ENCODE results near the gene CDC14B. TPM values are rescaled to one million over a fixed set of nuclear protein-coding genes. Genes with fewer than 3 reads are reported as not detected.

The CDC14B gene
- total RNA-seq, 6 experiments from 2014 or later = 13.7 to 38.0 (median 25.7) TPM

DNA sequence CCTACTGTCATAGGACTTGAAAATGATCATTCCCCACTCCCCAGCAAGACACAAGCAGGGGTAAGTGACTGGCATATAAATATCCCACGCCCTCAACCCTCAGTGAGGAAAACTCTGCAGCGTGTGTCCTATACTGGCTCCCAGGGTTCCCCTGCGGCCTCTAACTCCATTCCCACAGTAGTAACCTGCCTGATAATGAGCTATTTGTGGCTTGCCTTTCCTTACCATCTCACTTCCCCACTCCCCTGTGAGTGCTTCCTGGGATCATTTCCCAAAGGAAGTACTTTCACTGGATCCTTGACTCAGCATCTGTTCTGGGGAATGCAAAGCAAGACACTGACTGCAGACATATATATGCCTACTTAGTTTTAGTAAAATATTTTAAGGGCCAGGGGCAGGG, 14.3 kb downstream of the CDC14B start:
- ATAC-seq (no peak), DNase-seq (no peak)
- intact Hi-C loops (cut with DNase I) = no loop called here
- no peak overlapping the region for H3K4me3 ChIP-seq
- no peaks in the 10 kb centered on the region for H3K9me3 ChIP-seq
- no peaks in the 10 kb centered on the region for H3K27me3 ChIP-seq
- peak overlapping the region in 1 of 3 donors; percentile 67 for H3K27ac ChIP-seq
- H3K36me3 ChIP-seq = no peaks in the 10 kb centered on the region
- WGBS (ENCODE audit: insufficient coverage, low coverage, low lambda C conversion rate, missing lambda C conversion rate) = 83% methylated on average over 2 of the region's 3 CpGs
- H3K4me1 ChIP-seq = peaks cover 0 to 16% (median 3%) of the 10 kb centered on the region in 4 donors
- no peak for TF ChIP-seq CTCF (IDR thresholded peaks at IDR 0.05)
- TF ChIP-seq POLR2A (IDR thresholded peaks at IDR 0.05) = no peak

GRCh38 chr9:96604004-96604319, 15.7 kb downstream of the CDC14B start:
- H3K4me3 ChIP-seq = peak overlapping the region in 2 of 3 donors; percentile 12 to 28
- ATAC-seq = peak; percentile 89 to 94 (median 90)

DNA sequence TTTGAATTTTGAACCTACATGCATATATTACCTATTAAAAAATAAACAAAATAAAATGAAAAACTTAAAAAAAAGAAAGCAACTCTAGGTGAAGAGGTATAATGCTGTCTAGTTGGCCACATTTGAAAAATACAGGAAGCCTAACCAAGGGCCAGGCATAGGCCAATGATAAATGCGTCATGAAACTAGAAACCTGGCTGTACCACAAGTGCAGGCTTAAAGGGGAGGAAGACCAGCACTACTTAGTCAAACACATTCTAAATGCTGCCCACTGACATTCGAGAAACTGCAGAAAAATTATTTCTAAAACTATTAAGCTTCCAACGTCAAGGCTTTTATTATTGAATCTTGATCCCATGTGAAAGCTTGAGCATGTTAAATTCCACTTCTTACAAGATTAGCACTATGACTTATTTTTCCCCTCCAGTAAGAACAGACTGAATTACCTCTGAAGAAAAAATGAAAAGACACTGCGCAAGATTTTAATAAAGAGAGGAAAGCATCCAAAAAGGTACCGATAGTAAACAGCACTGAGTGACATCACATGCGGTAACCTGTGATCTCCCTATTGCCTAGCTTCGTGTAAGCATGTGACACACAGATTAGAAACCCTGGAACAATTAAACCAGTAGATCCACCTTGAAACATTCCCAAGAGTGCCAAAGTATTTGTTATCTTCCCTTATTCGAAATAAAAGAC, 16.2 kb downstream of the CDC14B start:
- H3K9me3 ChIP-seq = no peaks in the 10 kb centered on the region
- peak overlapping the region in 2 of 3 donors; percentile 12 to 28 for H3K4me3 ChIP-seq
- no peaks in the 10 kb centered on the region for H3K27me3 ChIP-seq
- WGBS (ENCODE audit: insufficient coverage, low coverage, low lambda C conversion rate, missing lambda C conversion rate) = 39% methylated on average over 8 of the region's 8 CpGs
- intact Hi-C loops (cut with DNase I) = no loop called here
- ATAC-seq (peak; percentile 74 to 84 (median 77)), DNase-seq (no peak)
- peaks cover 0 to 20% (median 7%) of the 10 kb centered on the region in 4 donors for H3K4me1 ChIP-seq
- H3K27ac ChIP-seq = peak overlapping the region; percentile 17 to 87 (median 67)
- TF ChIP-seq POLR2A (IDR thresholded peaks at IDR 0.05) (no peak), CTCF (IDR thresholded peaks at IDR 0.05) (no peak)
- no peaks in the 10 kb centered on the region for H3K36me3 ChIP-seq

More at GRCh38 chr9:96604004-96604319, 15.7 kb downstream of the CDC14B start:
- WGBS (ENCODE audit: insufficient coverage, low coverage, low lambda C conversion rate, missing lambda C conversion rate) = 9% methylated on average over 3 of the region's 3 CpGs
- Histone ChIP-seq H3K27ac (peak overlapping the region; percentile 17 to 87 (median 67)), H3K4me1 (peaks cover 0 to 15% (median 7%) of the 10 kb centered on the region in 4 donors), H3K36me3 (no peaks in the 10 kb centered on the region), H3K9me3 (no peaks in the 10 kb centered on the region), H3K27me3 (no peaks in the 10 kb centered on the region)
- DNase-seq = peak in 2 of 3 donors; percentile 32 to 78
- intact Hi-C loops (cut with DNase I) = no loop called here
- TF ChIP-seq POLR2A (IDR thresholded peaks at IDR 0.05) = no peak
- TF ChIP-seq CTCF (IDR thresholded peaks at IDR 0.05) = no peak

DNA sequence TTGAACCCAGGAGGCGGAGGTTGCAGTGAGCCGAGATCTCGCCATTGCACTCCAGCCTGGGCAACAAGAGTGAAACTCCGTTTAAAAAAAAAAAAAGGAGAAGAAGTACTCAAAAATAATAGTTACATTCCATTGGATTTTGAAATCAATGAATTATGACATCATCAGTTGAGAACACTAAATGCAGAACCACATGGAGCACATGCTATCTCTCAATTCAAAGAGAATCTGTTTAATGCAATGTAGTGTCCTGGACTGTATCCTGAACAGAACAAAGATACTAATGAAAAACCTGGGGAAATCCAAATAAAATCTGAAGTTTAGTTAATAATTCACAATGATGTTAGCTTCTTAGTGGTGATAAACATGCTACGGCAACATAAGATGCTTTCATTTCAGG, 20.3 kb downstream of the CDC14B start:
- peak overlapping the region in 1 of 3 donors; percentile 9 for H3K4me3 ChIP-seq
- no peaks in the 10 kb centered on the region for H3K36me3 ChIP-seq
- no peaks in the 10 kb centered on the region for H3K27me3 ChIP-seq
- intact Hi-C loops (cut with DNase I) = no loop called here
- no peaks in the 10 kb centered on the region for H3K9me3 ChIP-seq
- DNase-seq = no peak
- no peak for TF ChIP-seq POLR2A (IDR thresholded peaks at IDR 0.05)
- no peak for TF ChIP-seq CTCF (IDR thresholded peaks at IDR 0.05)
- peaks cover 0 to 18% (median 2%) of the 10 kb centered on the region in 4 donors for H3K4me1 ChIP-seq
- 60% methylated on average over 5 of the region's 5 CpGs for WGBS (ENCODE audit: insufficient coverage, low coverage, low lambda C conversion rate, missing lambda C conversion rate)
- peak; percentile 50 to 65 (median 58) for ATAC-seq
- H3K27ac ChIP-seq = peak overlapping the region in 2 of 3 donors; percentile 30 to 52
